Left ventricle myocardium inferior (tissue), 1 donor: Measurements from ENCODE around the gene YPEL4. TPM values are rescaled to one million over a fixed set of nuclear protein-coding genes. Genes with fewer than 3 reads are reported as not detected.

Source experiments
- DNase-seq: peaks from one replicate; pipeline ENCODE4 v3.0.0-alpha.2; 2020
- H3K27ac ChIP-seq: fragments of 200-600 bp; replicated peaks from 2 replicates; pipeline ENCODE4 v1.8.0; 2021
- H3K27me3 ChIP-seq: fragments of 200-600 bp; 2 replicates; pipeline ENCODE4 v1.8.0; 2021; ENCODE audit warnings: low read depth
- H3K36me3 ChIP-seq: fragments of 200-600 bp; 2 replicates; pipeline ENCODE4 v1.8.0; 2021
- H3K4me1 ChIP-seq: fragments of 200-600 bp; 2 replicates; pipeline ENCODE4 v1.8.0; 2021
- H3K4me3 ChIP-seq: fragments of 200-600 bp; 2 replicates; pipeline ENCODE4 v1.8.0; 2021; ENCODE audit warnings: mild to moderate bottlenecking, moderate library complexity
- H3K9me3 ChIP-seq: fragments of 200-600 bp; replicated peaks from 2 replicates; pipeline ENCODE4 v1.8.0; 2021
- CTCF ChIP-seq: fragments of 200-600 bp; IDR thresholded peaks from 2 replicates; pipeline ENCODE4 v1.8.0; 2021; ENCODE audit warnings: antibody characterized with exemption, mild to moderate bottlenecking, borderline replicate concordance
- intact Hi-C: fragments of 100-400 bp; cut with micrococcal nuclease; formaldehyde crosslinking; loops from one replicate; pipeline ENCODE4 v1.11.0; 2022
- total RNA-seq: library from RNA; stranded (reverse); fragmentation: NEBNext Ultra II Directional; extraction: Animal tissue kit (Norgen Biotek cat#: 25700); gene quantifications from one replicate; pipeline ENCODE4 v1.2.1, GENCODE V29; 2021
- donor health status: DM: no; HTN: yes; CAD: no; lungs with severe emphysema.

The YPEL4 gene
- total RNA-seq, 1 donor from 2014 or later = 0.55 TPM

- no peak for TF ChIP-seq CTCF
- Histone ChIP-seq H3K4me1 (peaks cover 57% of the 10 kb centered on the region), H3K27ac (peak overlapping the region; percentile 48), H3K9me3 (no peaks in the 10 kb centered on the region), H3K27me3 (peaks cover 72% of the 10 kb centered on the region), H3K4me3 (peak overlapping the region; percentile 62), H3K36me3 (no peaks in the 10 kb centered on the region)
- intact Hi-C loops = no loop called here
- no peak for DNase-seq
Measured at GRCh38 chr11:57648801-57649735, 644 bp downstream of the YPEL4 start.

GRCh38 chr11:57647960-57648800 lies 1.5 kb downstream of the YPEL4 start:
- peak overlapping the region; percentile 62 for H3K4me3 ChIP-seq
- no peak overlapping the region for H3K27ac ChIP-seq
- no peak for TF ChIP-seq CTCF
- H3K36me3 ChIP-seq = no peaks in the 10 kb centered on the region
- intact Hi-C loops = no loop called here
- H3K4me1 ChIP-seq = peaks cover 62% of the 10 kb centered on the region
- DNase-seq = no peak
- H3K9me3 ChIP-seq = no peaks in the 10 kb centered on the region
- H3K27me3 ChIP-seq = peaks cover 72% of the 10 kb centered on the region

- TF ChIP-seq CTCF = no peak
- H3K27me3 ChIP-seq = peaks cover 68% of the 10 kb centered on the region
- no peak for DNase-seq
- H3K36me3 ChIP-seq = no peaks in the 10 kb centered on the region
- no peaks in the 10 kb centered on the region for H3K9me3 ChIP-seq
- H3K4me1 ChIP-seq = peaks cover 62% of the 10 kb centered on the region
- no peak overlapping the region for H3K4me3 ChIP-seq
- H3K27ac ChIP-seq = peak overlapping the region; percentile 77
- intact Hi-C loops = no loop called here
Measured at GRCh38 chr11:57647372-57647771, 2.3 kb downstream of the YPEL4 start.

- H3K36me3 ChIP-seq = no peaks in the 10 kb centered on the region
- TF ChIP-seq CTCF = no peak
- peaks cover 62% of the 10 kb centered on the region for H3K4me1 ChIP-seq
- H3K27me3 ChIP-seq = peaks cover 64% of the 10 kb centered on the region
- intact Hi-C loops = no loop called here
- H3K9me3 ChIP-seq = no peaks in the 10 kb centered on the region
- peak overlapping the region; percentile 77 for H3K27ac ChIP-seq
- peak overlapping the region; percentile 3 for H3K4me3 ChIP-seq
- no peak for DNase-seq
Measured at GRCh38 chr11:57646799-57647303, 2.9 kb downstream of the YPEL4 start.

- peaks cover 63% of the 10 kb centered on the region for H3K4me1 ChIP-seq
- H3K4me3 ChIP-seq = peak overlapping the region; percentile 3
- no peak for DNase-seq
- intact Hi-C loops = no loop called here
- no peak for TF ChIP-seq CTCF
- H3K9me3 ChIP-seq = no peaks in the 10 kb centered on the region
- H3K27me3 ChIP-seq = peaks cover 59% of the 10 kb centered on the region
- H3K36me3 ChIP-seq = no peaks in the 10 kb centered on the region
- H3K27ac ChIP-seq = peak overlapping the region; percentile 77
Measured at GRCh38 chr11:57646194-57646798, 3.4 kb downstream of the YPEL4 start.
